Spleen (tissue), 7 donors: ENCODE measurements around the gene DIP2C.

ENCODE experiments used
- CTCF ChIP-seq, 11 experiments: fragments of 200-600 bp in 7 of 11; fragments of 450-650 bp in 4 of 11; sonication (generic) in 4 of 11; IDR thresholded peaks in 8 of 11; conservative IDR thresholded peaks in 3 of 11; 1 replicate in 7 of 11; 2 replicates in 4 of 11; pipeline versions ENCODE4 v1.4.0 to v1.8.0; 2016 to 2021; ENCODE audit warnings: antibody characterized with exemption in 11 of 11, inconsistent platforms in 4 of 11, mild to moderate bottlenecking in 1 of 11
- POLR2A ChIP-seq, 3 donors: fragments of 450-650 bp; IDR thresholded peaks; one replicate each; pipeline ENCODE4 v1.5.1; 2017; ENCODE audit warnings: antibody characterized with exemption in 3 of 3, mild to moderate bottlenecking in 1 of 3
- donor health status: DM: no; HTN: no; CAD: no; lungs with moderate emphysema.
- donor health status: DM: no; HTN: no; CAD: no.
- donor health status: DM: no; HTN: no; CAD: no.

- TF ChIP-seq CTCF (IDR thresholded peaks at IDR 0.05 in 8 of 11, conservative IDR thresholded peaks at IDR 0.05 in 3 of 11) (no peak), POLR2A (IDR thresholded peaks at IDR 0.05) (no peak)
Measured at GRCh38 chr10:260819-261429, 428.5 kb downstream of the DIP2C start.
